ENCODE data around the gene WIZ.

WIZ gene

GRCh38 chr19:15464394-15465385, 14.9 kb upstream of the WIZ start, which contains the start of gene RASAL3:
Gene RASAL3, minus strand, starts transcription at chr19:15464544. Its CDS starts 186 bp downstream, at chr19:15464358.
- DNase-seq (ENCODE audit: low spot score): peak; percentile 72

- peak; percentile 84 for DNase-seq (ENCODE audit: low spot score)
These were observed 14.2 kb upstream of the WIZ start for GRCh38 chr19:15463861-15464371.

GRCh38 chr19:15461694-15462093, 11.9 kb upstream of the WIZ start:
- no peak for DNase-seq (ENCODE audit: low spot score)

GRCh38 chr19:15457701-15458484, 8.1 kb upstream of the WIZ start:
- no peak for DNase-seq (ENCODE audit: low spot score)

GRCh38 chr19:15456871-15457700, 7.3 kb upstream of the WIZ start:
- DNase-seq (ENCODE audit: low spot score): no peak

GRCh38 chr19:15456441-15456840, 6.7 kb upstream of the WIZ start:
- DNase-seq (ENCODE audit: low spot score): no peak

GRCh38 chr19:15455996-15456395, 6.2 kb upstream of the WIZ start:
- no peak for DNase-seq (ENCODE audit: low spot score)

- no peak for DNase-seq (ENCODE audit: low spot score)
These were observed 4.4 kb upstream of the WIZ start for GRCh38 chr19:15453906-15454860.

GRCh38 chr19:15453091-15453578, 3.4 kb upstream of the WIZ start:
- DNase-seq (ENCODE audit: low spot score): no peak

- no peak for DNase-seq (ENCODE audit: low spot score)
These were observed 2.6 kb upstream of the WIZ start for GRCh38 chr19:15452111-15453047.

- DNase-seq (ENCODE audit: low spot score): no peak
These were observed 753 bp upstream of the WIZ start for GRCh38 chr19:15450528-15450890.

- DNase-seq (ENCODE audit: low spot score): no peak
These were observed 757 bp downstream of the WIZ start for GRCh38 chr19:15448778-15449619.

GRCh38 chr19:15448044-15448777, 1.5 kb downstream of the WIZ start:
- DNase-seq (ENCODE audit: low spot score): no peak

GRCh38 chr19:15447057-15447456, 2.7 kb downstream of the WIZ start:
- DNase-seq (ENCODE audit: low spot score): no peak

GRCh38 chr19:15445807-15446376, 3.9 kb downstream of the WIZ start:
- no peak for DNase-seq (ENCODE audit: low spot score)

- DNase-seq (ENCODE audit: low spot score): no peak
These were observed 4.5 kb downstream of the WIZ start for GRCh38 chr19:15445227-15445605.

- DNase-seq (ENCODE audit: low spot score): no peak
These were observed 5.1 kb downstream of the WIZ start for GRCh38 chr19:15444505-15445226.

All from CD4-positive, alpha-beta T cell treated with Interleukin-2 at 100 ng/mL for 4 hours (primary cell).